ENCODE data around the gene TICAM2. TPM values are rescaled to one million over a fixed set of nuclear protein-coding genes. Genes with fewer than 3 reads are reported as not detected.
"Not testable (repeated sequence)": the region's sequence is repeated elsewhere in the genome, so short reads cannot be mapped to it uniquely, and the experiment has no call there.

TICAM2 gene
- 1 to 10 TPM in 10 of 12 donors, not detected in 2; 5.5 to 8.4 (median 7.6) TPM for polyA plus RNA-seq (ENCODE audit: insufficient read length in 12 of 12)
- long read RNA-seq, donor 1, partial matches to known transcripts = 0 of 1 reads
- long read RNA-seq, donor 1, other reads (novel, unspliced or antisense) = 0 of 1 reads
- long read RNA-seq, donor 2, partial matches to known transcripts = 0 of 3 reads
- long read RNA-seq, donor 2, other reads (novel, unspliced or antisense) = 0 of 3 reads
- long read RNA-seq, donor 3 = 0 reads
- long read RNA-seq, donor 4 = 0 reads
- long read RNA-seq, donor 5, partial matches to known transcripts = 0 of 1 reads
- long read RNA-seq, donor 5, other reads (novel, unspliced or antisense) = 0 of 1 reads
- long read RNA-seq, donor 6, partial matches to known transcripts = 0 of 1 reads
- long read RNA-seq, donor 6, other reads (novel, unspliced or antisense) = 0 of 1 reads
- long read RNA-seq, donor 7 = 0 reads
- long read RNA-seq, donor 8 = 0 reads
- long read RNA-seq, donor 9, transcript TICAM2-201 (2 exons, 3,049 nt) = major isoform, 6 of 6 reads
- long read RNA-seq, donor 9, partial matches to known transcripts = 0 of 6 reads
- long read RNA-seq, donor 9, other reads (novel, unspliced or antisense) = 0 of 6 reads
- long read RNA-seq, donor 10, partial matches to known transcripts = 0 of 2 reads
- long read RNA-seq, donor 10, other reads (novel, unspliced or antisense) = 0 of 2 reads
- long read RNA-seq, donor 11, partial matches to known transcripts = 0 of 2 reads
- long read RNA-seq, donor 11, other reads (novel, unspliced or antisense) = 0 of 2 reads

- DNase-seq = peak; percentile 66
Observed at GRCh38 chr5:115601701-115602590, at the start of gene TICAM2. TICAM2 (minus strand) TSS chr5:115602479; CDS start chr5:115581256, 21,223 bp downstream.

GRCh38 chr5:115649541-115649940 is 47.3 kb upstream of the TICAM2 start:
- no peak for DNase-seq

- no peak for DNase-seq
Observed at GRCh38 chr5:115648056-115648455, 45.8 kb upstream of the TICAM2 start.

- not testable (repeated sequence) for DNase-seq
Observed at GRCh38 chr5:115645386-115645785, 43.1 kb upstream of the TICAM2 start.

GRCh38 chr5:115644046-115644445 is 41.8 kb upstream of the TICAM2 start:
- DNase-seq = no peak

- DNase-seq = no peak
Observed at GRCh38 chr5:115641948-115642347, 39.7 kb upstream of the TICAM2 start.

- no peak for DNase-seq
Observed at GRCh38 chr5:115640274-115640673, 38.0 kb upstream of the TICAM2 start.

GRCh38 chr5:115639377-115639776 is 37.1 kb upstream of the TICAM2 start:
- no peak for DNase-seq

GRCh38 chr5:115637507-115637906 is 35.2 kb upstream of the TICAM2 start:
- no peak for DNase-seq

GRCh38 chr5:115636008-115636407 is 33.7 kb upstream of the TICAM2 start:
- no peak for DNase-seq

- peak; percentile 90 for DNase-seq
Observed at GRCh38 chr5:115634343-115635132, 32.3 kb upstream of the TICAM2 start.

GRCh38 chr5:115629903-115630302 is 27.6 kb upstream of the TICAM2 start:
- DNase-seq = no peak

GRCh38 chr5:115627295-115627865 is 25.1 kb upstream of the TICAM2 start:
- DNase-seq = no peak

GRCh38 chr5:115626445-115626823 is 24.2 kb upstream of the TICAM2 start:
- DNase-seq = no peak

GRCh38 chr5:115625579-115626444 is 23.5 kb upstream of the TICAM2 start, which contains the start of gene TMED7:
TMED7 (minus strand) TSS chr5:115626036; CDS start chr5:115625792, 244 bp downstream.
- DNase-seq = peak; percentile 99

GRCh38 chr5:115624994-115625393 is 22.7 kb upstream of the TICAM2 start:
- DNase-seq = no peak

- no peak for DNase-seq
Observed at GRCh38 chr5:115623658-115624057, 21.4 kb upstream of the TICAM2 start.

- no peak for DNase-seq
Observed at GRCh38 chr5:115621365-115621900, 19.2 kb upstream of the TICAM2 start.

- no peak for DNase-seq
Observed at GRCh38 chr5:115616892-115617291, 14.6 kb upstream of the TICAM2 start.
